HEK293 (cell line): ENCODE measurements around the gene ETHE1.
A peak's percentile ranks its signal among the peaks of the same experiment; 100 is the strongest.

Experiments used
- HOXC10 ChIP-seq: sonication (generic); formaldehyde crosslinking; IDR thresholded peaks from 2 replicates; pipeline ENCODE4 v1.8.1; 2023; ENCODE audit warnings: mild to moderate bottlenecking, missing genetic modification reagents
- KLF17 ChIP-seq: fragments of 450-650 bp; formaldehyde crosslinking; IDR thresholded peaks from 2 replicates; pipeline ENCODE4 v1.5.1; 2016; ENCODE audit warnings: missing biosample characterization, missing genetic modification characterization
- KLF8 ChIP-seq: fragments of 450-650 bp; formaldehyde crosslinking; IDR thresholded peaks from 2 replicates; pipeline ENCODE4 v1.5.1; 2016; ENCODE audit warnings: missing biosample characterization, missing genetic modification characterization
- SCRT2 ChIP-seq: fragments of 450-650 bp; formaldehyde crosslinking; IDR thresholded peaks from 2 replicates; pipeline ENCODE4 v1.5.1; 2016; ENCODE audit warnings: missing biosample characterization, missing genetic modification characterization
- ZBTB17 ChIP-seq: fragments of 450-650 bp; formaldehyde crosslinking; IDR thresholded peaks from 2 replicates; pipeline ENCODE4 v1.5.1; 2016; ENCODE audit warnings: missing biosample characterization, missing genetic modification characterization
- ZBTB20 ChIP-seq: fragments of 450-650 bp; formaldehyde crosslinking; IDR thresholded peaks from 2 replicates; pipeline ENCODE4 v1.5.1; 2016; ENCODE audit warnings: missing biosample characterization, missing genetic modification characterization
- ZBTB8A ChIP-seq: fragments of 450-650 bp; formaldehyde crosslinking; IDR thresholded peaks from 2 replicates; pipeline ENCODE4 v1.5.1; 2016; ENCODE audit warnings: missing biosample characterization, missing genetic modification characterization
- ZFHX2 ChIP-seq: fragments of 450-650 bp; formaldehyde crosslinking; conservative IDR thresholded peaks from 2 replicates; pipeline ENCODE4 v1.5.1; 2016; ENCODE audit warnings: missing biosample characterization, missing genetic modification characterization
- ZFP37 ChIP-seq: fragments of 450-650 bp; formaldehyde crosslinking; IDR thresholded peaks from 2 replicates; pipeline ENCODE4 v1.5.1; 2016; ENCODE audit warnings: missing biosample characterization, missing genetic modification characterization
- ZFP41 ChIP-seq: fragments of 450-650 bp; formaldehyde crosslinking; IDR thresholded peaks from 2 replicates; pipeline ENCODE4 v1.5.1; 2016; ENCODE audit warnings: missing biosample characterization, missing genetic modification characterization, borderline replicate concordance
- ZNF114 ChIP-seq: fragments of 450-650 bp; formaldehyde crosslinking; IDR thresholded peaks from 2 replicates; pipeline ENCODE4 v1.5.0; 2017; ENCODE audit warnings: missing biosample characterization, missing genetic modification characterization
- ZNF19 ChIP-seq: fragments of 450-650 bp; formaldehyde crosslinking; IDR thresholded peaks from 2 replicates; pipeline ENCODE4; 2016; ENCODE audit warnings: missing biosample characterization, missing genetic modification characterization, low read depth
- ZNF214 ChIP-seq: fragments of 450-650 bp; formaldehyde crosslinking; IDR thresholded peaks from 2 replicates; pipeline ENCODE4 v1.5.1; 2017; ENCODE audit warnings: missing biosample characterization, mild to moderate bottlenecking, missing genetic modification characterization, borderline replicate concordance
- ZNF221 ChIP-seq: fragments of 450-650 bp; formaldehyde crosslinking; IDR thresholded peaks from 2 replicates; pipeline ENCODE4 v1.5.1; 2017; ENCODE audit warnings: missing biosample characterization, missing genetic modification characterization, borderline replicate concordance
- ZNF223 ChIP-seq: fragments of 450-650 bp; formaldehyde crosslinking; IDR thresholded peaks from 2 replicates; pipeline ENCODE4 v1.5.1; 2016; ENCODE audit warnings: missing biosample characterization, missing genetic modification characterization
- ZNF24 ChIP-seq: fragments of 450-650 bp; formaldehyde crosslinking; IDR thresholded peaks from 2 replicates; pipeline ENCODE4 v1.5.1; 2016; ENCODE audit warnings: missing biosample characterization, missing genetic modification characterization
- ZNF302 ChIP-seq: fragments of 450-650 bp; formaldehyde crosslinking; IDR thresholded peaks from 2 replicates; pipeline ENCODE4 v1.5.1; 2016; ENCODE audit warnings: missing biosample characterization, missing genetic modification characterization, low read depth
- ZNF391 ChIP-seq: fragments of 450-650 bp; formaldehyde crosslinking; IDR thresholded peaks from 2 replicates; pipeline ENCODE4 v1.5.1; 2016; ENCODE audit warnings: low read depth, missing biosample characterization, missing genetic modification characterization, borderline replicate concordance
- ZNF510 ChIP-seq: fragments of 450-650 bp; formaldehyde crosslinking; IDR thresholded peaks from 2 replicates; pipeline ENCODE4 v1.5.1; 2018; ENCODE audit warnings: mild to moderate bottlenecking, missing genetic modification characterization, missing biosample characterization; ENCODE audit not compliant: insufficient replicate concordance
- ZNF555 ChIP-seq: fragments of 450-650 bp; formaldehyde crosslinking; conservative IDR thresholded peaks from 2 replicates; pipeline ENCODE4 v1.5.1; 2017; ENCODE audit warnings: missing biosample characterization, mild to moderate bottlenecking, missing genetic modification characterization, inconsistent platforms
- ZNF571 ChIP-seq: fragments of 450-650 bp; formaldehyde crosslinking; IDR thresholded peaks from 2 replicates; pipeline ENCODE4 v1.5.0; 2017; ENCODE audit warnings: missing biosample characterization, missing genetic modification characterization
- ZNF610 ChIP-seq: fragments of 450-650 bp; formaldehyde crosslinking; IDR thresholded peaks from 2 replicates; pipeline ENCODE4 v1.5.1; 2016; ENCODE audit warnings: missing biosample characterization, missing genetic modification characterization, borderline replicate concordance
- ZNF621 ChIP-seq: fragments of 450-650 bp; formaldehyde crosslinking; IDR thresholded peaks from 2 replicates; pipeline ENCODE4 v1.5.1; 2017; ENCODE audit warnings: missing biosample characterization, missing genetic modification characterization
- ZNF623 ChIP-seq: fragments of 450-650 bp; formaldehyde crosslinking; IDR thresholded peaks from 2 replicates; pipeline ENCODE4 v1.5.1; 2016; ENCODE audit warnings: missing biosample characterization, missing genetic modification characterization
- ZNF624 ChIP-seq: fragments of 450-650 bp; formaldehyde crosslinking; IDR thresholded peaks from 2 replicates; pipeline ENCODE4 v1.5.1; 2017; ENCODE audit warnings: missing biosample characterization, missing genetic modification characterization
- ZNF654 ChIP-seq: fragments of 450-650 bp; formaldehyde crosslinking; IDR thresholded peaks from 2 replicates; pipeline ENCODE4 v1.5.1; 2016; ENCODE audit warnings: low read depth, missing biosample characterization, missing genetic modification characterization
- ZNF692 ChIP-seq: fragments of 450-650 bp; formaldehyde crosslinking; IDR thresholded peaks from 2 replicates; pipeline ENCODE4 v1.5.1; 2016; ENCODE audit warnings: missing biosample characterization, missing genetic modification characterization
- ZNF785 ChIP-seq: fragments of 450-650 bp; formaldehyde crosslinking; IDR thresholded peaks from 2 replicates; pipeline ENCODE4 v1.5.1; 2016; ENCODE audit warnings: missing biosample characterization, missing genetic modification characterization
- ZNF791 ChIP-seq: fragments of 450-650 bp; formaldehyde crosslinking; IDR thresholded peaks from 2 replicates; pipeline ENCODE4 v1.5.1; 2016; ENCODE audit warnings: missing biosample characterization, missing genetic modification characterization
- ZNF843 ChIP-seq: fragments of 450-650 bp; formaldehyde crosslinking; IDR thresholded peaks from 2 replicates; pipeline ENCODE4 v1.5.1; 2016; ENCODE audit warnings: missing biosample characterization, missing genetic modification characterization
- ZSCAN16 ChIP-seq: fragments of 450-650 bp; formaldehyde crosslinking; IDR thresholded peaks from 2 replicates; pipeline ENCODE4 v1.5.1; 2016; ENCODE audit warnings: missing biosample characterization, missing genetic modification characterization
- ZSCAN30 ChIP-seq: fragments of 450-650 bp; IDR thresholded peaks from 2 replicates; pipeline ENCODE4 v1.5.1; 2018; ENCODE audit warnings: missing biosample characterization, mild to moderate bottlenecking, missing genetic modification characterization, moderate library complexity
- TF ChIP-seq, protein P1 (sequence below): fragments of 450-650 bp; formaldehyde crosslinking; IDR thresholded peaks from 2 replicates; pipeline ENCODE4 v1.5.1; 2016; ENCODE audit warnings: missing biosample characterization, missing genetic modification characterization
- TF ChIP-seq, protein P2 (sequence below): fragments of 450-650 bp; formaldehyde crosslinking; conservative IDR thresholded peaks from 2 replicates; pipeline ENCODE4 v1.5.1; 2016; ENCODE audit warnings: low read depth, missing biosample characterization, missing genetic modification characterization

The ETHE1 gene

DNA sequence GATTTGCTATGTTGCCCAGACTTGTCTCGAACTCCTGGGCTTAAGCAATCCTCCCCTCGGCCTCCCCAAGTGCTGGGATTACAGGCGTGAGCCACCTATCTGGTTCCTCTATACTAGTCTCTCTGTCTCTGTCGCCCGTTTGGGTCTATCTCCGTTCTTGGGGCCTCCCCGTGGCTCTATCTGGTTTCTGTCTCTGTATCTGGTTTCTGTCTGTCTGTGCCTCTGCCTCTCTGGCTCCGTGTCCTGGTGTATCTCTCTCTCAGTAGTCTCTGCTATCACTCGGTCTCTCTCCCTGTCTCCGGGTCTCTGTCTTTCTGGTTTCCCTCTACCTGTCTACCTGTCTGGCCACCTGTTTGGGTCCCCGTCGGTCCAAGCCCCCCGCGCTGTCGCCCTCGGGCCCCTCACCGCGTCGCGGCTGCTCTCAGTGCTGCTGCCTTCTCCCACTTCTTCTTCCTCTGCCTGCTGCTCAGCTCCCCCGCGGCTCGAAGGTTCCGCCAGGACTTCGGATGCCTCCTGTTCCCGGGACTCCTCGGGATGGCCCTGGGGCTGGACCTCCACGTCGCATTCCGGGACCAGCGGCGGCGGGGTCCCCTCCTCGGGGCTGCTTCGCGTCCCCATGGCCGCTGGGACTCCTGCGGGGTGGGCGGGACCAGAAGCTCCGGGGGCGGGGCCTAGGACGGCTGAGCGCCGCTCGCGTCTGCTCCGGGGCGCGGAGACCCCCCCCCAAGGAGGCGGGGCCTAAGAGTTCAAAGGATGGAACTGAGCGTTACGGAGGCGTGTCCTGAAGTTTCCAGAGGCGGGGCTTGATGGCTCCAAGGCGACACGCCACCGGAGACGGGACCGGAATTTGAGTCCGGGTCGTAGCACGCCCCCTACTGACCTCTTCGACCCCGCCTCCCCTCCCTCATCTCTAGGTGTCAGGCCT is 23.2 kb downstream of the ETHE1 start (continued):
- TF ChIP-seq ZNF221 (tag by site-specific recombination) = no peak
- no peak for TF ChIP-seq ZNF510 (tag by site-specific recombination)
- TF ChIP-seq ZNF24 (tag by site-specific recombination) = no peak
- peak; percentile 64 for TF ChIP-seq ZBTB20 (tag by site-specific recombination)
- TF ChIP-seq, protein P1, sequence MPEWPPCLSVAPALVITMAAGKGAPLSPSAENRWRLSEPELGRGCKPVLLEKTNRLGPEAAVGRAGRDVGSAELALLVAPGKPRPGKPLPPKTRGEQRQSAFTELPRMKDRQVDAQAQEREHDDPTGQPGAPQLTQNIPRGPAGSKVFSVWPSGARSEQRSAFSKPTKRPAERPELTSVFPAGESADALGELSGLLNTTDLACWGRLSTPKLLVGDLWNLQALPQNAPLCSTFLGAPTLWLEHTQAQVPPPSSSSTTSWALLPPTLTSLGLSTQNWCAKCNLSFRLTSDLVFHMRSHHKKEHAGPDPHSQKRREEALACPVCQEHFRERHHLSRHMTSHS (tag by site-specific recombination) = no peak
- TF ChIP-seq HOXC10 = no peak
- no peak for TF ChIP-seq ZNF654 (tag by site-specific recombination)
- peak; percentile 46; the same call in 1 of the 2 replicates for TF ChIP-seq ZNF791 (tag by site-specific recombination)
- peak; percentile 75; the same call in 1 of the 2 replicates for TF ChIP-seq ZFP37 (tag by site-specific recombination)
- no peak for TF ChIP-seq ZNF19 (tag by site-specific recombination)
- no peak for TF ChIP-seq ZFHX2 (tag by site-specific recombination)
- peak; percentile 99 for TF ChIP-seq ZBTB17 (tag by site-specific recombination)
- no peak for TF ChIP-seq ZNF114 (tag by site-specific recombination)
- TF ChIP-seq SCRT2 (tag by site-specific recombination) = peak; percentile 91
- TF ChIP-seq ZFP41 (tag by site-specific recombination) = no peak
- 0 out of 2 replicates have a peak, but pooled peaks have one; percentile 1 for TF ChIP-seq ZNF623 (tag by site-specific recombination)
- TF ChIP-seq ZSCAN16 (tag by site-specific recombination) = peak; percentile 63; the same call in 1 of the 2 replicates
- no peak for TF ChIP-seq ZNF214
- TF ChIP-seq ZNF391 (tag by site-specific recombination) = peak; percentile 93
- peak; percentile 43; the same call in 1 of the 2 replicates for TF ChIP-seq KLF8
- TF ChIP-seq KLF17 (tag by site-specific recombination) = peak; percentile 30; the same call in 1 of the 2 replicates
- no peak for TF ChIP-seq ZNF624 (tag by site-specific recombination)
- TF ChIP-seq ZNF785 (tag by site-specific recombination) = no peak; the same call in 1 of the 2 replicates
- no peak for TF ChIP-seq ZNF571 (tag by site-specific recombination)
- no peak; the same call in 1 of the 2 replicates for TF ChIP-seq ZSCAN30 (tag by site-specific recombination)
- TF ChIP-seq ZNF555 (tag by site-specific recombination) = no peak
- no peak for TF ChIP-seq ZBTB8A (tag by site-specific recombination)
- TF ChIP-seq ZNF223 = no peak
- TF ChIP-seq, protein P2, sequence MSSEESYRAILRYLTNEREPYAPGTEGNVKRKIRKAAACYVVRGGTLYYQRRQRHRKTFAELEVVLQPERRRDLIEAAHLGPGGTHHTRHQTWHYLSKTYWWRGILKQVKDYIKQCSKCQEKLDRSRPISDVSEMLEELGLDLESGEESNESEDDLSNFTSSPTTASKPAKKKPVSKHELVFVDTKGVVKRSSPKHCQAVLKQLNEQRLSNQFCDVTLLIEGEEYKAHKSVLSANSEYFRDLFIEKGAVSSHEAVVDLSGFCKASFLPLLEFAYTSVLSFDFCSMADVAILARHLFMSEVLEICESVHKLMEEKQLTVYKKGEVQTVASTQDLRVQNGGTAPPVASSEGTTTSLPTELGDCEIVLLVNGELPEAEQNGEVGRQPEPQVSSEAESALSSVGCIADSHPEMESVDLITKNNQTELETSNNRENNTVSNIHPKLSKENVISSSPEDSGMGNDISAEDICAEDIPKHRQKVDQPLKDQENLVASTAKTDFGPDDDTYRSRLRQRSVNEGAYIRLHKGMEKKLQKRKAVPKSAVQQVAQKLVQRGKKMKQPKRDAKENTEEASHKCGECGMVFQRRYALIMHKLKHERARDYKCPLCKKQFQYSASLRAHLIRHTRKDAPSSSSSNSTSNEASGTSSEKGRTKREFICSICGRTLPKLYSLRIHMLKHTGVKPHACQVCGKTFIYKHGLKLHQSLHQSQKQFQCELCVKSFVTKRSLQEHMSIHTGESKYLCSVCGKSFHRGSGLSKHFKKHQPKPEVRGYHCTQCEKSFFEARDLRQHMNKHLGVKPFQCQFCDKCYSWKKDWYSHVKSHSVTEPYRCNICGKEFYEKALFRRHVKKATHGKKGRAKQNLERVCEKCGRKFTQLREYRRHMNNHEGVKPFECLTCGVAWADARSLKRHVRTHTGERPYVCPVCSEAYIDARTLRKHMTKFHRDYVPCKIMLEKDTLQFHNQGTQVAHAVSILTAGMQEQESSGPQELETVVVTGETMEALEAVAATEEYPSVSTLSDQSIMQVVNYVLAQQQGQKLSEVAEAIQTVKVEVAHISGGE (tag by site-specific recombination) = peak; percentile 30; the same call in 1 of the 2 replicates
- no peak for TF ChIP-seq ZNF621 (tag by site-specific recombination)
- peak; percentile 53 for TF ChIP-seq ZNF843 (tag by site-specific recombination)
- TF ChIP-seq ZNF302 (tag by site-specific recombination) = no peak
- TF ChIP-seq ZNF610 (tag by site-specific recombination) = peak; percentile 24; the same call in 1 of the 2 replicates
- TF ChIP-seq ZNF692 (tag by site-specific recombination) = 0 out of 2 replicates have a peak, but pooled peaks have one; percentile 33
